ENCODE measurements around the gene HIBADH.

DNA sequence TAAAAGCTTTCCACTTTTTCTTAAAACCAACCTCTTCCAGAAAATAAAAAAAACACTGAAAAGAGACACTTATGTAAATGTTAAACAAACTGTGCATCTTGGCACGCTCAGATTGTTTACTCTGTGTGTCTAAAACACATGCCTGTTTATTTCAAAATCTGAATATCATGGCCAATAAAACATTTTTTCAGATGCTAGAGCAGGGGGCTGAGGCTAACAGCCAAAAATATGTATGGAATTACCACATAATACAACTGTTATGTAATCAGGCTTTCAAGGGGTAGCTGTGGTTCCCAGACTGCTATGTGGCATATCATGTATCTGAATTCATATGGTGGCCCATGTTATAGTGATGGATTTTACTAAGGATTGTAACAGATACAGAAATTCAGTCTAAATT is 130.4 kb downstream of the HIBADH start:
- no peak for TF ChIP-seq SAP30 (IDR thresholded peaks at IDR 0.05; ENCODE audit: borderline replicate concordance, insufficient read depth, low read depth, low read length, poor library complexity, severe bottlenecking)
- TF ChIP-seq, protein P1, sequence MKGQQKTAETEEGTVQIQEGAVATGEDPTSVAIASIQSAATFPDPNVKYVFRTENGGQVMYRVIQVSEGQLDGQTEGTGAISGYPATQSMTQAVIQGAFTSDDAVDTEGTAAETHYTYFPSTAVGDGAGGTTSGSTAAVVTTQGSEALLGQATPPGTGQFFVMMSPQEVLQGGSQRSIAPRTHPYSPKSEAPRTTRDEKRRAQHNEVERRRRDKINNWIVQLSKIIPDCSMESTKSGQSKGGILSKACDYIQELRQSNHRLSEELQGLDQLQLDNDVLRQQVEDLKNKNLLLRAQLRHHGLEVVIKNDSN (CRISPR knock-in tag; IDR thresholded peaks at IDR 0.05), result no peak
- TF ChIP-seq, protein P2, sequence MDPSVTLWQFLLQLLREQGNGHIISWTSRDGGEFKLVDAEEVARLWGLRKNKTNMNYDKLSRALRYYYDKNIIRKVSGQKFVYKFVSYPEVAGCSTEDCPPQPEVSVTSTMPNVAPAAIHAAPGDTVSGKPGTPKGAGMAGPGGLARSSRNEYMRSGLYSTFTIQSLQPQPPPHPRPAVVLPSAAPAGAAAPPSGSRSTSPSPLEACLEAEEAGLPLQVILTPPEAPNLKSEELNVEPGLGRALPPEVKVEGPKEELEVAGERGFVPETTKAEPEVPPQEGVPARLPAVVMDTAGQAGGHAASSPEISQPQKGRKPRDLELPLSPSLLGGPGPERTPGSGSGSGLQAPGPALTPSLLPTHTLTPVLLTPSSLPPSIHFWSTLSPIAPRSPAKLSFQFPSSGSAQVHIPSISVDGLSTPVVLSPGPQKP (CRISPR knock-in tag; IDR thresholded peaks at IDR 0.05), result no peak
- no peak for TF ChIP-seq ERF (CRISPR knock-in tag; IDR thresholded peaks at IDR 0.05)
- TF ChIP-seq, protein P3, sequence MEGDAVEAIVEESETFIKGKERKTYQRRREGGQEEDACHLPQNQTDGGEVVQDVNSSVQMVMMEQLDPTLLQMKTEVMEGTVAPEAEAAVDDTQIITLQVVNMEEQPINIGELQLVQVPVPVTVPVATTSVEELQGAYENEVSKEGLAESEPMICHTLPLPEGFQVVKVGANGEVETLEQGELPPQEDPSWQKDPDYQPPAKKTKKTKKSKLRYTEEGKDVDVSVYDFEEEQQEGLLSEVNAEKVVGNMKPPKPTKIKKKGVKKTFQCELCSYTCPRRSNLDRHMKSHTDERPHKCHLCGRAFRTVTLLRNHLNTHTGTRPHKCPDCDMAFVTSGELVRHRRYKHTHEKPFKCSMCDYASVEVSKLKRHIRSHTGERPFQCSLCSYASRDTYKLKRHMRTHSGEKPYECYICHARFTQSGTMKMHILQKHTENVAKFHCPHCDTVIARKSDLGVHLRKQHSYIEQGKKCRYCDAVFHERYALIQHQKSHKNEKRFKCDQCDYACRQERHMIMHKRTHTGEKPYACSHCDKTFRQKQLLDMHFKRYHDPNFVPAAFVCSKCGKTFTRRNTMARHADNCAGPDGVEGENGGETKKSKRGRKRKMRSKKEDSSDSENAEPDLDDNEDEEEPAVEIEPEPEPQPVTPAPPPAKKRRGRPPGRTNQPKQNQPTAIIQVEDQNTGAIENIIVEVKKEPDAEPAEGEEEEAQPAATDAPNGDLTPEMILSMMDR (IDR thresholded peaks at IDR 0.05 in 2 of 3, conservative IDR thresholded peaks at IDR 0.05 in 1 of 3; ENCODE audit: insufficient read depth in 2 of 3, low read depth in 1 of 3, low read length in 3 of 3), result no peak
- no peak for TF ChIP-seq RNF2 (IDR thresholded peaks at IDR 0.05)
- no peak for TF ChIP-seq SMC3 (conservative IDR thresholded peaks at IDR 0.05; ENCODE audit: insufficient read depth, low read depth, low read length)
- TF ChIP-seq, protein P4, sequence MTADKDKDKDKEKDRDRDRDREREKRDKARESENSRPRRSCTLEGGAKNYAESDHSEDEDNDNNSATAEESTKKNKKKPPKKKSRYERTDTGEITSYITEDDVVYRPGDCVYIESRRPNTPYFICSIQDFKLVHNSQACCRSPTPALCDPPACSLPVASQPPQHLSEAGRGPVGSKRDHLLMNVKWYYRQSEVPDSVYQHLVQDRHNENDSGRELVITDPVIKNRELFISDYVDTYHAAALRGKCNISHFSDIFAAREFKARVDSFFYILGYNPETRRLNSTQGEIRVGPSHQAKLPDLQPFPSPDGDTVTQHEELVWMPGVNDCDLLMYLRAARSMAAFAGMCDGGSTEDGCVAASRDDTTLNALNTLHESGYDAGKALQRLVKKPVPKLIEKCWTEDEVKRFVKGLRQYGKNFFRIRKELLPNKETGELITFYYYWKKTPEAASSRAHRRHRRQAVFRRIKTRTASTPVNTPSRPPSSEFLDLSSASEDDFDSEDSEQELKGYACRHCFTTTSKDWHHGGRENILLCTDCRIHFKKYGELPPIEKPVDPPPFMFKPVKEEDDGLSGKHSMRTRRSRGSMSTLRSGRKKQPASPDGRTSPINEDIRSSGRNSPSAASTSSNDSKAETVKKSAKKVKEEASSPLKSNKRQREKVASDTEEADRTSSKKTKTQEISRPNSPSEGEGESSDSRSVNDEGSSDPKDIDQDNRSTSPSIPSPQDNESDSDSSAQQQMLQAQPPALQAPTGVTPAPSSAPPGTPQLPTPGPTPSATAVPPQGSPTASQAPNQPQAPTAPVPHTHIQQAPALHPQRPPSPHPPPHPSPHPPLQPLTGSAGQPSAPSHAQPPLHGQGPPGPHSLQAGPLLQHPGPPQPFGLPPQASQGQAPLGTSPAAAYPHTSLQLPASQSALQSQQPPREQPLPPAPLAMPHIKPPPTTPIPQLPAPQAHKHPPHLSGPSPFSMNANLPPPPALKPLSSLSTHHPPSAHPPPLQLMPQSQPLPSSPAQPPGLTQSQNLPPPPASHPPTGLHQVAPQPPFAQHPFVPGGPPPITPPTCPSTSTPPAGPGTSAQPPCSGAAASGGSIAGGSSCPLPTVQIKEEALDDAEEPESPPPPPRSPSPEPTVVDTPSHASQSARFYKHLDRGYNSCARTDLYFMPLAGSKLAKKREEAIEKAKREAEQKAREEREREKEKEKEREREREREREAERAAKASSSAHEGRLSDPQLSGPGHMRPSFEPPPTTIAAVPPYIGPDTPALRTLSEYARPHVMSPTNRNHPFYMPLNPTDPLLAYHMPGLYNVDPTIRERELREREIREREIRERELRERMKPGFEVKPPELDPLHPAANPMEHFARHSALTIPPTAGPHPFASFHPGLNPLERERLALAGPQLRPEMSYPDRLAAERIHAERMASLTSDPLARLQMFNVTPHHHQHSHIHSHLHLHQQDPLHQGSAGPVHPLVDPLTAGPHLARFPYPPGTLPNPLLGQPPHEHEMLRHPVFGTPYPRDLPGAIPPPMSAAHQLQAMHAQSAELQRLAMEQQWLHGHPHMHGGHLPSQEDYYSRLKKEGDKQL (CRISPR knock-in tag; IDR thresholded peaks at IDR 0.05; ENCODE audit: borderline replicate concordance), result no peak
- TF ChIP-seq, protein P5, sequence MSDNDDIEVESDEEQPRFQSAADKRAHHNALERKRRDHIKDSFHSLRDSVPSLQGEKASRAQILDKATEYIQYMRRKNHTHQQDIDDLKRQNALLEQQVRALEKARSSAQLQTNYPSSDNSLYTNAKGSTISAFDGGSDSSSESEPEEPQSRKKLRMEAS (CRISPR knock-in tag; IDR thresholded peaks at IDR 0.05), result no peak
